Measurements from ENCODE around the gene MAP3K8.

Gene MAP3K8

DNA sequence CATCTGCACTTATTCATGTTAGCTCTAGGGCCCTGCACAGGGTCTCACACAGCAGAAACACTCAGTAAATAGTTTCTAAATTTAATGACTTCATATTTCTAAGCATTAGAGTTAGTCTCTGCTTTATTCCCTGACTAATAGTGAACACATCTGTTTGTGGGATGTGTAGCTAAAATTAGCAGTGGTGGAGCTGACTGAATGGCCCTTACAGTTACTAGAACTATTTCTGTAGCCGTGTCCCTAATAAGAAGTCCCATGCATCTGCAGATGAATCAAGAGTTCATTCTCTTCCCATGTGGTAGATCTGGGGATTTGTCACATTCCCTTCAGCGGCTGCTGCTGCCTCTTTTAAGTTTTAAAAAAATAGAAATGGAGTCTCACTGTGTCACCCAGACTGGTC is 11.7 kb downstream of the MAP3K8 start:
- peak overlapping the region; percentile 43 for H3K27ac ChIP-seq
- no peak for TF ChIP-seq CTCF (IDR thresholded peaks at IDR 0.05; ENCODE audit: low read depth, low read length, missing control alignments)
- in situ Hi-C loops (cut with HindIII; ENCODE audit: low pct_ligation_motif_present, low sequenced_read_pairs), result loop anchor here (25.0 kb wide), 1 partner anchor 92 kb away; no protein-coding TSS in a partner anchor
- H3K4me3 ChIP-seq (ENCODE audit: low read depth, low read length), result no peak overlapping the region
- DNase-seq, result peak; percentile 70
- no peaks in the 10 kb centered on the region for H3K27me3 ChIP-seq (replicated peaks)
- peaks cover 10% of the 10 kb centered on the region for H3K36me3 ChIP-seq (replicated peaks)

- Histone ChIP-seq H3K27ac (no peak overlapping the region), H3K4me3 (ENCODE audit: low read depth, low read length) (no peak overlapping the region), H3K27me3 (replicated peaks) (no peaks in the 10 kb centered on the region), H3K36me3 (replicated peaks) (peaks cover 10% of the 10 kb centered on the region)
- in situ Hi-C loops (cut with HindIII; ENCODE audit: low pct_ligation_motif_present, low sequenced_read_pairs), result loop anchor here (25.0 kb wide), 1 partner anchor 90 kb away; no protein-coding TSS in a partner anchor
- no peak for TF ChIP-seq CTCF (IDR thresholded peaks at IDR 0.05; ENCODE audit: low read depth, low read length, missing control alignments)
- no peak for DNase-seq
These were observed 13.3 kb downstream of the MAP3K8 start for GRCh38 chr10:30447125-30447799.

DNA sequence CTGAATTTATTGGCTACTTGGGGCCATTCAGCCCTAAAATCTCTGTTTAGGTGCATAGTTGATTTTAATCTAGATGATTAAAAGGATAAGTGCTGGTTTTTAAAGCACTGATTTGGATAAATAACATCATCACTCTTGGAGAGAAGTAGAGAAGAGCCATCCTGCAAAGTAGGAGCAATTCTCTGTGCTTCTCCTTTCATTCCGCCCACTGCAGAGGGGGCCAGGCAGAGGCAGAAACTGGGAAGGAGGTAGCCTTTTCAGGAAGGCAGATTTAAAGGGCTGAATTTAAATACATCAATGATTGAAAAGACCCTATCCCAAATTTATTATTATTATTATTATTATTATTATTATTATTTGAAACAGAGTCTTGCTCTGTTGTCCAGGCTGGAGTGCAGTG is 14.1 kb downstream of the MAP3K8 start:
- DNase-seq, result no peak
- H3K36me3 ChIP-seq (replicated peaks), result peaks cover 10% of the 10 kb centered on the region
- no peaks in the 10 kb centered on the region for H3K27me3 ChIP-seq (replicated peaks)
- TF ChIP-seq CTCF (IDR thresholded peaks at IDR 0.05; ENCODE audit: low read depth, low read length, missing control alignments), result no peak
- in situ Hi-C loops (cut with HindIII; ENCODE audit: low pct_ligation_motif_present, low sequenced_read_pairs), result loop anchor here (25.0 kb wide), 1 partner anchor 89 kb away; no protein-coding TSS in a partner anchor
- no peak overlapping the region for H3K27ac ChIP-seq
- no peak overlapping the region for H3K4me3 ChIP-seq (ENCODE audit: low read depth, low read length)

DNA sequence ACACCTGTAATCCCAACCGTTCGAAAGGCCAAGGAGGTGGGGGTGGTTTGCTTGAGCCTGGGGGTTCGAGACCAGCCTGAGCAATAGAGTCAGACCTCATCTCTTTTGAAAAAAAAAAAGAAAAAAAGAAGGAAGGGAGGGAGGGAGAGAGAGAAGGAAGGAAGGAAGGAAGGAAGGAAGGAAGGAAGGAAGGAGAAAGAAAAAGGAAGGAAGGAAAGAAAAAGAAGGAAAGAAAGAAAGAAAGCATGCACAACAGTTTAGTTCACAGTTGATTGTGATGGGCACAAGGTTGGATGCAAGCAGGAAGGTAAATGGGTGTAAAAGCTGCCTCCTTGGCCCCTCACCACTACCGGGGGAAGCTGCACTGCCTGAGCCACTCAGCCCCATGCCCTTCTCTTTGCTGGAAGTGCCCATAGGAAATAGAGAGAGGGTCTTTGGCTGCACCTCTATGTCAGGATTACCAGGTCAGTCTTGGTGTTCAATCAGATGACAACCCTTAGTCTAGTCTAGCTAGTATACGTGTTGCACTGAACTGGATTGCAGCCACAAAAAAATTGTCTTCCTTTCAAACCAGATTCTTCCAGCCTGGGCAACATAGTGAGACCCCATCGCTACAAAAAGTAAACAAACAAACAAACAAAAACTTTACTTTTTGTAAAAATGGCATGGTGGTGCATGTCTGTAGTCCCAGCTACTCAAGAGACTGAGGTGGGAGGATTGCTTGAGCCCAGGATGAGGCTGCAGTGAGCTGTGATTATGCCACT is 20.0 kb downstream of the MAP3K8 start:
- H3K36me3 ChIP-seq (replicated peaks), result peaks cover 3% of the 10 kb centered on the region
- H3K27ac ChIP-seq, result peak overlapping the region; percentile 81
- in situ Hi-C loops (cut with HindIII; ENCODE audit: low pct_ligation_motif_present, low sequenced_read_pairs), result no loop called here
- DNase-seq, result no peak
- no peaks in the 10 kb centered on the region for H3K27me3 ChIP-seq (replicated peaks)
- TF ChIP-seq CTCF (IDR thresholded peaks at IDR 0.05; ENCODE audit: low read depth, low read length, missing control alignments), result no peak
- no peak overlapping the region for H3K4me3 ChIP-seq (ENCODE audit: low read depth, low read length)

GRCh38 chr10:30454744-30455510 is 20.9 kb downstream of the MAP3K8 start:
- Histone ChIP-seq H3K4me3 (ENCODE audit: low read depth, low read length) (no peak overlapping the region), H3K36me3 (replicated peaks) (peaks cover 5% of the 10 kb centered on the region), H3K27me3 (replicated peaks) (no peaks in the 10 kb centered on the region), H3K27ac (peak overlapping the region; percentile 81)
- in situ Hi-C loops (cut with HindIII; ENCODE audit: low pct_ligation_motif_present, low sequenced_read_pairs), result no loop called here
- no peak for TF ChIP-seq CTCF (IDR thresholded peaks at IDR 0.05; ENCODE audit: low read depth, low read length, missing control alignments)
- peak; percentile 72 for DNase-seq

Measured in brain microvascular endothelial cell (primary cell).